Ecto neural progenitor cell (in vitro differentiated cells): ENCODE data around the gene EIF3B.
"Not testable (repeated sequence)": the region's sequence is repeated elsewhere in the genome, so short reads cannot be mapped to it uniquely, and the experiment has no call there.

Experiments used
- DNase-seq: peaks from one replicate; pipeline ENCODE4 v3.0.0-alpha.2; 2018; ENCODE audit warnings: low spot score

Gene EIF3B

DNA sequence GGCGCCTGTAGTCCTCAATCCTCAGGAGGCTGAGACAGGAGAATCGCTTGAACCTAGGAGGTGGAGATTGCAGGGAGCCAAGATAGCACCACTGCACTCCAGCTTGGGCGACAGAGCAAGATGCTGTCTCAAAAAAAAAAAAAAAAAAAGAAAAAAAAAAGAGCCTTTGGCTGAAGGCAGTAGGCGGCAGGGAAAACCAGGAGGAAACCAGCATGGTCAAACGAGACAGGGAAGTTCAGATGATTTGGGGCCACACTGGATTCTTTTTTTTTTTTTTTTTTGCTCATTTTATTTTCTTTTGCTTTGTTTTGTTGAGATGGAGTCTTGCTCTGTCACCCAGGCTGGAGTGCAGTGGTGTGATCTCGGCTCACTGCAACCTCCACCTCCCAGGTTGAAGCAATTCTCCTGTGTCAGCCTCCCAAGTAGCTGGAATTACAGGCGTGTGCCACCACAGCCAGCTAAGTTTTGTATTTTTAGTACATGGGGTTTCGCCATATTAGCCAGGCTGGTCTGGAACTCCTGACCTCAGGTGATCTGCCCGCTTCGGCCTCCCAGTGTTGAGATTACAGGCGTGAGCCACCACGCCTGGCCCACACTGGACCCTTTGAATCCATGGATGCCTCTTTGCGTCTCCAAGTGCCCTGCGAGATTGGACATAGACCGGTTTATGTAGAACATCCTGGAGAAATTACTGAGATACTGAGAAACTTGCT is 7.1 kb upstream of the EIF3B start:
- not testable (repeated sequence) for DNase-seq

DNA sequence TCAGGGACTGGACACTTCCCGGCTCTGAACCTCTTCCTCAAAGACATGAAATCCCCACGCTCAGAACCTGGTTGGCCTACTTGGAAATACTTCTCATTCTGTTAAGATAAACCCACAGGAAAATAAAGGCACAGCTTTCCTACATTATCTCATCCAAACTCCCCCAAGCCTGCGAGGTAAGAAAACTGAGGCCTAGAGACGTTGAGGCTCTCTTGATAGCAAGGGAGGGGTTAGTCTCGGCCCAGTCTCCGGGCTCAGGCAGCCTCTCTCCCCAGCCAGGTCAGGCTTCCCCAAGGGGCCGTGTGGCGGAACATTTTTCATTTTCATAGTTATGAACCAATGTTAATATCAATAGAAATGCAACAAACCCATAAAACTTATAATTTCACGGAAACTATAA is 4.6 kb upstream of the EIF3B start:
- no peak for DNase-seq

DNA sequence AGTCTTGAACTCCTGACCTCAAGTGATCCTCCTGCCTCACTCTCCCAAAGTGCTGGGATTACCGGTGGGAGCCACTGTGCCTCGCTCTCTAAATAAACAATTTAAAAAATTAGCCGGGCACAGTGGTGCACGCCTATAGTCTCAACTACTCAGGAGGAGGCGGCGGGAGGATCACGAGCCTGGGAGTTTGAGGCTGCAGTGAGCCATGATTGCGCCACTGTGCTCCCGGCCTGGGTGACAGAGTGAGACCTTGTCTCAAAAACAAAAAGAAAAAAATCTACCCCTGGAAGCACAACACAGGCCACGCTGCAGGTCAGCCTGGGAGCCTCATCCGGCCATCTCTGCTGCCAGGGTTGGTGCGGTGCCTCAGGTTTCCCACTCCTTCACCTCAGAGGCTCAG is 3.8 kb upstream of the EIF3B start:
- DNase-seq, result no peak

DNA sequence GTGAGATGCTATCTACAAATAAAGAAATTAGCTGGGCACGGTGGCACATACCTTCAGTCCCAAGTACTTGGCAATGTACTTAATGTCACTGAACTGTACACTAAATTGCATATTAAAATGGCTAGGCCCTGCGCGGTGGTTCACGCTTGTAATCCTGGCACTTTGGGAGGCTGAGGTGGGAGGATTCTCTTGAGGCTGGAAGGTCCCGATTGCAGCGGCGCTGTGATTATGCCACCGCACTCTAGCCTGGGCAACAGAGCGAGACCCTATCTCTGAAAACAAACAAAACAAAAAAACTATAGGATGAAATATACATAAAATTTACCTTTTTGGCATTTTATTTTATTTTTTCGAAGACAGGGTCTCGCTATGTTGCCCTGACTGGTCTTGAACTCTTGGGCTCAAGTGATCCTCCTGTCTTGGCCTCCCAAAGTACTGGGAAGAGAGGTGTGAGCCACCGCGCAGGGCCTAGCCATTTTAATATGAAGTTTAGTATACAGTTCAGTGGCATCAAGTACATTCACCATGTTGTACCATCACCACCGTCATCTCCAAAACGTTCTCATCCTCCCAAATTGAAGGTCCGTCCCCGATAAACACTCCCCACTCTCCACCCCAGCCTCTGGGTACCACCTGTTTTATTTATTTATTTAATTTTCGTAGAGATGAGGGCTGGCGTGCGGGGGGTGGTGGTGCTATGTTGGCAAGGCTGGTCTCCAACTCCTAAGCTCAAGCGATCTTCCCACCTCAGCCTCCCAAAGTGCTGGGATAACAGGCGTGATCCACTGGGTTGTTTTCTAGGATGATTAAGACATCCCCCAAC is 1.3 kb upstream of the EIF3B start:
- DNase-seq, result no peak

DNA sequence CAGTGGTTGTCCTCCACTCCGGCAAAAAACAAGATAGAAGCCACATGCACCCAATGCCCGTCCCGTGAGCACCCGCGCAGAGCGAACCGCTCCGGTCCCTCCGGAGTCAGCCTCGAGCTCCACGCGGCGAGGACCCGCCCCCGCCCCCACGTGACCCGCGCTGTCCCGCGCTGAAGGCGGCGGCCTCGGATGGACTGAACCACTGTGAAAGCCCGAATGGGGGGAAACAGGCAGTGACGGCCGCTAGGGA is 766 bp upstream of the EIF3B start:
- peak; percentile 95 for DNase-seq

DNA sequence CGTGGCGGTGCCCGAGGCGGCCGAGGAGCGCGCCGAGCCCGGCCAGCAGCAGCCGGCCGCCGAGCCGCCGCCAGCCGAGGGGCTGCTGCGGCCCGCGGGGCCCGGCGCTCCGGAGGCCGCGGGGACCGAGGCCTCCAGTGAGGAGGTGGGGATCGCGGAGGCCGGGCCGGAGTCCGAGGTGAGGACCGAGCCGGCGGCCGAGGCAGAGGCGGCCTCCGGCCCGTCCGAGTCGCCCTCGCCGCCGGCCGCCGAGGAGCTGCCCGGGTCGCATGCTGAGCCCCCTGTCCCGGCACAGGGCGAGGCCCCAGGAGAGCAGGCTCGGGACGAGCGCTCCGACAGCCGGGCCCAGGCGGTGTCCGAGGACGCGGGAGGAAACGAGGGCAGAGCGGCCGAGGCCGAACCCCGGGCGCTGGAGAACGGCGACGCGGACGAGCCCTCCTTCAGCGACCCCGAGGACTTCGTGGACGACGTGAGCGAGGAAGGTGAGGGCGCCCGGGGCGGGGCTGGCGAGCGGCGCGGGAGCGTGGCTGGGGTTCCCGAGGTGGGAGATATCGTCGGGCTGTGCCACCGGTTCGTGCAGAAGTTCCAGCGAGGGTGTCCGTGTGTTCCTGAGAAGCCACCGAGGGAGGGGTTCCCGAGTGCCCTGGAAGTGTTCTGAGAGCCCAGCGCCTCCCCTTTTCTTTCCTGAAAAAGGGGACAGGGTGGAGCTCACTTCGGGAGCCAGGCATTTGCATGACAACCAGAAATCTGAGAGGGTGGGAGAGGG is 495 bp downstream of the EIF3B start:
- DNase-seq, result peak; percentile 54

DNA sequence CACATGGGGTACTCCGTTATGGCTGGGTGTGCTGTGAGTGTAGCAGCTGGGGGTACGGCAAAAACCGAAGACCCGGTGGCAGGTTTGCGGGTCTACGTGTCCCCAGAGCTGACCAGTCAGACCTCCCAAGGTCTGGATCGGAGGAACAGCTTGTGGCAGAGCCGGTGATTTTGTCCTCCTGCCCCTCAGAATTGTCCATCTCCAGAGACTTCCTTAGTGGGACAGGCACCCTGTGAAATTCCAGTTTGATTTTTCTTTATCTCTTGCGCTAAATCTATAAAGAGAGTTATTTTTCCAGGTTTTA is 1.0 kb downstream of the EIF3B start:
- no peak for DNase-seq

DNA sequence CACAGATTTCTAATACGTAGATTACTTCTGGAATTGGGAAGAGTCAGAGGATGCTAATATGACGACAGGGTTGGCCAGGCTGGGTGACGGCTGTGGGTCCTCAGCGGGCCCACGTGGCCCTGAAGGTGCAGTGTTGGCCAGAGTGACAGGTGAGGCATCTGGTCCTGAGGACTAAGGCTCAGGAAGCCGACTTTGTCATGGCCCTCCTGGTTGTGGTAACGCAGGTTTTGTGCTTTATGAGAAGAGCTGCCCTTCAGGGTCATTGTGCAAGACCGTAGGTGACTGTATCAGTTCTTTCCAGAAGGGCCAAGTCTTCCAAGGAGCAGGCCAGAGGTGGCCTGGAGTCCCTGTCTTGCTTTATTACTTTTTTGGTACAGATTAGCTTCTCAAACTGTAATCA is 2.5 kb downstream of the EIF3B start:
- DNase-seq, result no peak

DNA sequence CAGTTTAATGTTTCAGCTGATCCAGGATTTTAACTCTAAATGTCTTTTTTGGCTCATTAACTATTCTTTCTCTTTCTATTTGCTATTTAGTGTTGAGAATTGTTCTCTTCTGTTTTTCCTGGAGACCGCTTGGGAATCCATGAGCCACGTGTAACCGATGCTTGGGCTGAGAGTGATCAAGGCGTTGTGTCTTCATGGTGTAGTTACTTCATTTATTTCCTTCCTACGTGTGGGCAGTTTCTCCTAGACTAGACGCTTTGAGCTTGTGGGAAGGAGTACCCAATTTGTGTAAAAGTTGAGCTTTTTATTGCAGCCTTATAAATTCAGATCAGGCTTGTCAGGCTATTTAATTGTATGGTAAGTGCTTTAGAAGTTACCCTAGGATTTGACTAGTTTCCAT is 2.9 kb downstream of the EIF3B start:
- DNase-seq, result no peak

DNA sequence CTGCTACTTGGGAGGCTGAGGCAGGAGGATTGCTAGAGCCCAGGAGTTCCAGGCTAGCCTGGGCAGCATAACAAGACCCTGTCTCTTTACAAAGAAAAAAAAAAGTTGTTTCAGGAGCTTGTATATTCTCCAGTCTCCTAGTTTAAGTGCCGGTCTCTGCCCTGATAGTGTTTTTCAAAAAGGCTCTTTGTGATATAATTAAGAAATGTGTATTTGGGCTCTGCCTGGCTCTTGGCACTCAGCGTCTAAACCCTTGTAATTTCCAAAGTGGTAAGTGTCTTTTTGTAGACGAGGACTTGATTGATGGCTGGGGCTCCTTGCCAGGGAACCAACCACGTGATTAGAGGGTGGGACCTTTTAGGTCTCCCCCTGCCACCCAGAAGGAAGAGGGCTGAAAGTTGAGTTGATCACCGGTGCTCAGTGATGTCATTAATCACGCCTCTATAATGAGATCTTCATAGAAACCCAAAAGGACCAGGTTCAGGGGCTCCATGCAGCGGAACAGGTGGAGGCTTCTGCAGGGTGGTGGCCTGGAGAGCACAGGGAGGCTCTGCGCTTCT is 4.4 kb downstream of the EIF3B start:
- no peak for DNase-seq

DNA sequence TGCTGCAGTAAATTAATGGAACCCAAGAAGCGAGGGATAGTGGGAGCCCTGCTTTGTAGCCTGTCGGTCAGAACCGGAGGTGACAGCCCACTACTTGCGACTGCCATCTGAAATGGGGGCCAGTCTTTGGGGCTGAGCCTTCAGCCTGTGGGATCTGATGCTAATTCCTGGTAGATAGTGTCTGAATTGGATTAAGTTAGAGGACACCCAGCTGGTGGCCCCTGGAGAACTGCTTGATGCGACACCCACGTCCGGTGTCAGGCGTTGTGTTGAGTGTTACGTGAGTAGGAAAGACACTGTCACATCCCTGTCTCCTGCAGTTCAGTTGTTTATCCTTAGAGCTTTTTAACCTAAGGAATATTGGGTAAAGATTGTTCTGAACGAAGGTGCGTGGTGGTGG is 5.0 kb downstream of the EIF3B start:
- DNase-seq, result no peak

DNA sequence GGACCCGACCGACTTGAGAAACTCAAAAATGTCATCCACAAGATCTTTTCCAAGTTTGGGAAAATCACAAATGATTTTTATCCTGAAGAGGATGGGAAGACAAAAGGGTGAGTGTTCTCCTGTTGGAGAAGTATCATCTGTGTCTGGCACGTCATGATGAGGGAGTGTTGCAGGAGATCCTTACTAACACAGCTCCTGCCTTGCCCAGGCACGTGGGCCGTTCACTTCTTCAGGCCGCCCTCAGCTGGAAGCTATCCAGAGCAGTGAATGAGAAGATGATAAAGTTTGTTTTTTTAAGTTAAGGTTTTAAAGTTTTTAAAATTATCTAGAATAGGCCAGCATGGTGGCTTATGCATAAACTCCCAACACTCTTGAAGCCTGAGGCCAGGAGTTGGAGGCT is 6.2 kb downstream of the EIF3B start:
- no peak for DNase-seq

DNA sequence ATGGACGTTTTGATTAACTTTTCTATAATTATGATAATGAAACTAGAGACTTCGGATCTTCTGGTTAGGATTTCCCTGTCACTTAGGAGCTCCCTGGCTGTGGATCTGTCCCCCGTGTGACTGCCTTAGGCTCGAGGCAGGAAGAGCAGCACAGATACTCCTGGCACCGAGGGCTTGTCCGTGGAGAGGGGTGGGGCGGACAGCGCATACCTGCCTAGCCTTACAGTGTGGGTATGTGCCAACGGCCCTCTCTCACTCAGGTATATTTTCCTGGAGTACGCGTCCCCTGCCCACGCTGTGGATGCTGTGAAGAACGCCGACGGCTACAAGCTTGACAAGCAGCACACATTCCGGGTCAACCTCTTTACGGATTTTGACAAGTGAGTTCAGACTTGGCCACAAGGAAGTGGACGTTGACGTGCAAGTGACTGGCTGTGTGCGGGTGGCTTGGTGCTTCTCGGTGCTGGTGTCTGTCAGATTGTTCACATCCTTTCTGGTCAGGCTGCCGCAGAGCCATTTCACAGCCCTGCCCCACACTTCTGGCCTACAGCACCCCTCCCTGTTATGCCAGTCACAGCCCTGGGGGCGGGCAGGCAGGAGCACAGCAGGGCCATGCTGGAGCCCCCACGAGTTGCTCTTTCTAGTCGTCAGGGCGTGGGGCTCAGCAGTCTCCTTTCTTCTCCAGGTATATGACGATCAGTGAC is 7.9 kb downstream of the EIF3B start:
- no peak for DNase-seq

DNA sequence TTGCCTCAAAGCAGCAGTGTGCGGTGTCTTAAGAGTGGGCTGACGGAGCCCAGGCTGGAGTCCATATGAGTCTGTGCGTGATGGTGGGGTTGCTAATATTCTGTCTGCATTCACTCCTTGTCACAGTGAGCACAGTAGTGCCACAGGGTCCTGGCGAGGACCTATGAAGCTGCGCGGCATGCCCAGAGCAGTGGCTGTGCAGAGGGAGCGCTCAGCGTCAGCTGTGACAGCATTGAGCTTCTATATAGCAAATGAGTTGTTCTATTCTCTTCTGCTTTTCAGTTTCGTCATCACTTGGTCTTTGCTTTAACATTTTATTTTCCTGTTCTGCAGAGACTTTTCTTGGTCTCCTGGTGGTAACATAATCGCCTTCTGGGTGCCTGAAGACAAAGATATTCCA is 14.5 kb downstream of the EIF3B start:
- no peak for DNase-seq

DNA sequence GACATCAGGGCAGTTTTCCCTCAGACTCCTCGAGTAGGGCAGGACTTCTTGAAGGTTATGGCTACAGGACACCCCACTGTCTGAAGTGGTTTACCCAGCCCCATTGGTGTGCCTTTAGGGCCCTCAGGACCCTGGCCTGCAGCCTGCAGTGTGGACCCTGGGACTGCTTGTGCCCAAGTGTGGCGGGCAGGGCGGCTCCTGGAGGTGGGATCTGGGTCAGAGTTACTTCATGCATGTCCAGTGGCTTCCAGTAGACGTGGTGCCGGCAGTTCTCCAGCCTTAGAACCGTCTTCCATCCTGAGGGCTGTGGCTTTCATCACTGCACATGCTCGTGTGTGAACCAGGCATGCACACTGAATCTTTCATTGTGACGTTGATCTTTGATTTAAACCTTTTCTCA is 16.7 kb downstream of the EIF3B start:
- no peak for DNase-seq

DNA sequence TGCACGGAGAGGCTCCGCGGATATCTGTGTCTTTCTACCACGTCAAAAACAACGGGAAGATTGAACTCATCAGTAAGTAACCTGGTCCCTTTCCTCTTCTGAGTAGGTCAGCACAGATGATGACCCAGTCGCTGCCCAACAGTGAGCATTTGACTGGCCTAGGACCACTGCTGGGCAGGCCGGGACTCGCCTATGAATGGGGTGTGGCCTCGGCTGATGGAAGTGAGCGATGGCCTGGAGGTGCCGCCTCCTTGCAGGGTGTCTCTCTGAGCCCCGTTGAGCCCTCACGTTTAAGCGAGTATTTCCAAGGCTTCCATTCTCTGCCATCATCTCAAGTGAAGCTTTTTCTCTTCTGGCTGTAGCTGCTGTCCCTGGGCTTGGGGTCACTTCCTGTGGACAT is 18.1 kb downstream of the EIF3B start:
- DNase-seq, result no peak

DNA sequence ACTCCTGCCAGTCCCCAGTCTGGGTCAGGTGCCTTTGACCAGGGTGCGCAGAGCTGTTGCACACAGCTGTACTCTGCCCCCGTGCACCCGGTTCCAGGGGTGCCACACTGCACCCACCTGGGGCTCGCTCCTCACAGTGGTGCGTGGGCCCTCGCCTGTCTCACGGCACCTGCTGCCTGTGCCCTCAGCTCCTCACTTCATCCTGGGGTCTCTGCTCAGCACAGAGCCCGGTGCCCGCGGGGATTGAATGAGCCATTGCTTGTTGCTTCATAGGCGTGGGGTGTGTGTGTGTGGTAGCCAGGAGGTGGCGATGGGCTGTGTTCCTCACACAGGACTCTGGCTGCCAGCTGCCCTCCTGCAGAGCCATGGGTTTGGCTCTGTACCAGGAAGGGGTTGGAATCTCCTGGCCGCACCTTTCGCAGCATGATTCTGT is 18.5 kb downstream of the EIF3B start:
- DNase-seq, result no peak

DNA sequence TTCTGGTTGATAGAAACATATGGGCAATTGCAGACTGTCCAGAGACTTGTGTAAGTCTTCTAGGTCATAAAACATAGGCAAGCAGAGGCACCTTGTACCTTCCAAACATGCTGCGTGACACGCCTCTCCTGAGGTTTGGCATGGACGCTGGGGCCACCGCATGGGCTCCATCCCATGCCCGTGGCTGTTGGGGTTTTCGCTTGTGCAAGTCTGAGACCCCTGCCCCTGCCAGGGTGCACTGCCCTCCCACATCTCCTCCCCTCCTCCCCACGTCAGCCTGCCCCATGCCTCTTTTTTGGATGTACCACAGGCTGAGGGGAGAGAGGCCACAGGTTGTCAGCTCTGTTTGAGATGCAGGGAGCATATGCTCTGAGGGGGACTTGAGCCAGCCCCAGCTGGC is 19.0 kb downstream of the EIF3B start:
- no peak for DNase-seq

DNA sequence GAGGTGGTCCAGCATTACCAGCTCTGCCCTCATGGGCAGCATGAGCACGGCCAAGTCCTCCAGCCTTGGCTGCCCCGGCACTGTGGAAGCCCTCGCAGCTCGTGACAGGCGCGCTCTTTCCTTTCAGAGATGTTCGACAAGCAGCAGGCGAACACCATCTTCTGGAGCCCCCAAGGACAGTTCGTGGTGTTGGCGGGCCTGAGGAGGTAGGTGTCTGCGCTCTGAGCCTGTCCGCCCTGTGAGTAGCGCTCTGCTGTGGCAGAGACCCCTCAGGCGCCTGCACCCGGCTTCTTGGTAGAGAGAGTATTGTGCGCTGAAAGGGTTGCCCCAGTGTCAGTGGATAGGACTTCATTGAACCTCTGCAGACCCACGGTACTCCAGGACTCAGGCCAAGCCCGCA is 19.8 kb downstream of the EIF3B start:
- no peak for DNase-seq

DNA sequence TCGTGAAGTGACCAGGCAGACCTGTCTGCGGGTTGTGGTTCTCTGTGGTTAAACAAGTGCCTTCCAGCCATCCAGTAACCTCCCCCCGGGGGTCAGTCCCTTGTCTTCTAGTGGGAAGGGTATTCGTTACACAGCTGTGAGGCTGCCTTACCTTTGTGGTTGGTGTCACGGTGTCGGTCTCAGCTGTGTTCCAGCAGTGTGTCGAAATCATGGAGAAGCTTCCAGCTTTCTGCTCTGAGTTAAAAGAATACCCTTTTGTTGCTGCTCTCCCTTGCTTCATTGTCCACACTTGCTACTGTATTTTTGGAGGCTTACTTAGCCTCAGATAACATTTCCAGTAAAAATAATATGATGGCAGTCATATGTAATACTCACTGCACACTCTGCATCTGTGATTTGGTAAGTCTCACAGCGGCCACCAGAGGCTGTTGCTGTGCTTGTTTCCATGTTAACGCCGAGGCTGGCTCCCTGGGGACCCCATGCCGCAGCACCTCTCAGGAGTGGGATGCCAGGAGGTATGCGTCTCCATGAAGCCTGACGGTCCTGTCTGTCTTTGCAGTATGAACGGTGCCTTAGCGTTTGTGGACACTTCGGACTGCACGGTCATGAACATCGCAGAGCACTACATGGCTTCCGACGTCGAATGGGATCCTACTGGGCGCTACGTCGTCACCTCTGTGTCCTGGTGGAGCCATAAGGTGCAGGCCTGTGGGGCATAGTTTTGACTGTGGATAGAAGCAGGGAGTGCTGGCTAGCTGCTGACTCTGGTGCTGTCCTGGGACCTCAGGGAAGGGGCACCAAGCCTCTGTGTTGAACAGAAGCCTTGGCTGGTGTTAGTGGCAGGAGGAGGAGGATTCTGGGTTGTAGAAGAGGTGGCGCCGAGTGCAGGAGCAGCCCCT is 20.5 kb downstream of the EIF3B start:
- no peak for DNase-seq

DNA sequence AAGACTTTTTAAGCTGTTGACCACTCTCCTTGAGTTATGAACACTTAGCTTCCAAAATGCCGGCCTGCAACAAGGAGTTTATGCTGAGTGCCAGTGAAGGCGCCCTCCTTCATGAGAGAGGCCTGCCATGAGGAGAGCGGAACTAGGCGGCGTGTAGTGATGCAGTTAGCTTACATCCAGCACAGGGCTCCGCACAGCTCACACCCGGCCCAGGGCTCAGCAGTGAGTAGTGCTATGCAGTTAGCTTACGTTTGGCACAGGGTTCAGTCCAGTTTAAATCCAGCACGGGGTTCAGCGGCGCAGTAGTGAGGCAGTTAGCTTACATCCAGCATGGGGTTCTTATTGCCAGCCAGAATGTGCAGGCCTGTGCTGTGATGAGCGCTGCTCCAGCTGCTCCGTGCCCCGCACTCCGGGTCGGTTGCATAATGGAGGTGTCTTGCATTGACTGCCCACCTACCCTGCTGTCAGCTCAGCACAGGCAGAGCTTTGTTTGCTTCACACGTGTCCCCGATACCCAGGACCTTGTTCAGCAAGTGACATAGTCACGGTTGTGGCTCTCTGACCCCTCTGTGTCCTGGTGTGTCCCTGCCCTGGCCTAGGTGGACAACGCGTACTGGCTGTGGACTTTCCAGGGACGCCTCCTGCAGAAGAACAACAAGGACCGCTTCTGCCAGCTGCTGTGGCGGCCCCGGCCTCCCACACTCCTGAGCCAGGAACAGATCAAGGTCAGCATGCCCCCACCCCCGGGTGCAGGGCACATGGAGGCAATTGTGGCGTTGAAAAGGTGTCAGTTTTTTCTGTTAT is 21.9 kb downstream of the EIF3B start:
- DNase-seq, result no peak
